ENCODE measurements around the gene PKP2. TPM values are rescaled to one million over a fixed set of nuclear protein-coding genes. Genes with fewer than 3 reads are reported as not detected.

Gene PKP2
- total RNA-seq, 2 donors from 2014 or later, result 28.0 to 35.2 TPM

DNA sequence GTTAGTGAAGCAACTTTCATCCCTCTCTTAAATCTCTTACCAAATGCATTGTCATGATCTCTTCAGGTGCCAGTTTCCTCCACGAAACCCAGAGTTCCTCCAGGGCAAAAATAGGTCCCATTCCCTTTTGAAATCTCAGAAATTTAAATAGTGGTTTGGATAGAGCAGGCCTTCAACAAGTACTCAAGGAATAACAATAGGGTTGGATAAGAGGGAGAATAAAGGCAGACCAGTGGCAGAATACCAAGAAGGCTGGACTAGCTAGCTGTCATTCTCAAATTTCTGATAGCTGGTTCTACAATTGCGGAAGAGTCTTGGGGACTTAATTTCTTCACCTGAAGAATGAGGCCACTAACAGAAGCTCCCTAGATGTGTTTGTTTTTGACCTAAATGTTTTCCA, 62.5 kb downstream of the PKP2 start:
- TF ChIP-seq CTCF (IDR thresholded peaks at IDR 0.05), result no peak
- no peak for TF ChIP-seq POLR2AphosphoS5 (IDR thresholded peaks at IDR 0.05)
- no peak for TF ChIP-seq POLR2A (IDR thresholded peaks at IDR 0.05)
- H3K4me3 ChIP-seq, result no peak overlapping the region
- intact Hi-C loops (cut with DNase I), result no loop called here
- no peaks in the 10 kb centered on the region for H3K36me3 ChIP-seq
- H3K4me1 ChIP-seq (replicated peaks), result no peaks in the 10 kb centered on the region
- WGBS, result 89% methylated on average over 2 of the region's 2 CpGs
- H3K27me3 ChIP-seq (replicated peaks; ENCODE audit: insufficient read depth), result no peaks in the 10 kb centered on the region
- no peak overlapping the region for H3K27ac ChIP-seq
- no peak for DNase-seq (ENCODE audit: low spot score)
- H3K9me3 ChIP-seq, result no peaks in the 10 kb centered on the region

GRCh38 chr12:32828552-32828951, 68.0 kb downstream of the PKP2 start:
- no peak for DNase-seq (ENCODE audit: low spot score)
- intact Hi-C loops (cut with DNase I), result no loop called here
- Histone ChIP-seq H3K27ac (no peak overlapping the region), H3K36me3 (no peaks in the 10 kb centered on the region), H3K9me3 (no peaks in the 10 kb centered on the region), H3K4me3 (no peak overlapping the region), H3K4me1 (replicated peaks) (no peaks in the 10 kb centered on the region), H3K27me3 (replicated peaks; ENCODE audit: insufficient read depth) (no peaks in the 10 kb centered on the region)
- 87% methylated on average over 2 of the region's 2 CpGs for WGBS
- TF ChIP-seq POLR2A (IDR thresholded peaks at IDR 0.05) (no peak), POLR2AphosphoS5 (IDR thresholded peaks at IDR 0.05) (no peak), CTCF (IDR thresholded peaks at IDR 0.05) (no peak)

DNA sequence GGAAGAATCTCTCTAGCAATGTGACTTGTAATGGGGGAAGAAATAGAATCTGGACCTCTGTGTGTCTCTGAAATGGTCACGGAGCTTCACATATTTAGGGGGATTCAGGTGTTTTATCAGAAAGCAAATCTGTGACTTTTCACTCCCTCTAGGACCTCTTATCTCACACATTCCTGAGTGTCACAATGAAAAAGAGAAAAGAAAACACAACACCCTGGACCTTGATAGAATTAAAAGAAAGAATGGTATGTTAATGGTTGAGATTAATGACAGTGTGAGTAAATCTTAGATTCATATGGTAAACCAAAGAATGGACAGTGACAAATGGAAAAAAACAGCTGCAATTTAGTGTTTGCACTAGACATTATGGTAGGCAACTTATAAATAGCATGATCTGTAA, 68.5 kb downstream of the PKP2 start:
- H3K4me1 ChIP-seq (replicated peaks), result no peaks in the 10 kb centered on the region

GRCh38 chr12:32826807-32827412, 69.7 kb downstream of the PKP2 start:
- Histone ChIP-seq H3K27me3 (replicated peaks; ENCODE audit: insufficient read depth) (no peaks in the 10 kb centered on the region), H3K27ac (no peak overlapping the region), H3K36me3 (no peaks in the 10 kb centered on the region), H3K9me3 (no peaks in the 10 kb centered on the region), H3K4me1 (replicated peaks) (no peaks in the 10 kb centered on the region), H3K4me3 (no peak overlapping the region)
- 72% methylated on average over 3 of the region's 3 CpGs for WGBS
- no peak for DNase-seq (ENCODE audit: low spot score)
- TF ChIP-seq CTCF (IDR thresholded peaks at IDR 0.05) (no peak), POLR2AphosphoS5 (IDR thresholded peaks at IDR 0.05) (no peak), POLR2A (IDR thresholded peaks at IDR 0.05) (no peak)
- intact Hi-C loops (cut with DNase I), result no loop called here

More for the DNA sequence above, 68.5 kb downstream of the PKP2 start:
- no peak overlapping the region for H3K4me3 ChIP-seq
- H3K9me3 ChIP-seq, result no peaks in the 10 kb centered on the region
- no peaks in the 10 kb centered on the region for H3K36me3 ChIP-seq
- DNase-seq (ENCODE audit: low spot score), result no peak
- intact Hi-C loops (cut with DNase I), result no loop called here
- no peak overlapping the region for H3K27ac ChIP-seq
- 83% methylated on average over 1 of the region's 1 CpG for WGBS
- no peaks in the 10 kb centered on the region for H3K27me3 ChIP-seq (replicated peaks; ENCODE audit: insufficient read depth)
- TF ChIP-seq POLR2AphosphoS5 (IDR thresholded peaks at IDR 0.05), result no peak
- no peak for TF ChIP-seq CTCF (IDR thresholded peaks at IDR 0.05)
- no peak for TF ChIP-seq POLR2A (IDR thresholded peaks at IDR 0.05)

DNA sequence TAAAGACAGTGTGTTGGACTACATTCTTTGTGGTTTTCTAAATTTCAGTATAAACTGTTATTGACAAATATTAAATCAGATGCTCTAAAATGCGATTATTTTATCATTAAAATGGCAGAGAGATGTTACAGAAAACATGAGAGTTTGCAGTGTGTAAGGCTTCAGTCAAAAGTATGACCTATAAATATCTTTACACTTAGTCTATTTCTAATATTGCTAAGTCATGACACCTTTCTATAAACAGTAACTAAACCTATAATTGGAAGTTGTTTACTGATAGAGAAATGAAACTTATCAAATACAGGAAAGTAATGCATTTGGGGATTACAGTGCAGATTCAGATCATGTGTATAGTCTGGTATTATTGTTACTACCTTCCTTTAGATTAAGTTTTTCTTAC, 72.0 kb downstream of the PKP2 start:
- no peaks in the 10 kb centered on the region for H3K27me3 ChIP-seq (replicated peaks; ENCODE audit: insufficient read depth)
- H3K4me1 ChIP-seq (replicated peaks), result no peaks in the 10 kb centered on the region
- H3K36me3 ChIP-seq, result no peaks in the 10 kb centered on the region
- no peak overlapping the region for H3K4me3 ChIP-seq
- 100% methylated on average over 1 of the region's 1 CpG for WGBS
- H3K27ac ChIP-seq, result no peak overlapping the region
- no peak for DNase-seq (ENCODE audit: low spot score)
- no peaks in the 10 kb centered on the region for H3K9me3 ChIP-seq
- intact Hi-C loops (cut with DNase I), result no loop called here
- TF ChIP-seq POLR2AphosphoS5 (IDR thresholded peaks at IDR 0.05), result no peak
- no peak for TF ChIP-seq CTCF (IDR thresholded peaks at IDR 0.05)
- no peak for TF ChIP-seq POLR2A (IDR thresholded peaks at IDR 0.05)

All from prostate gland (tissue), 2 donors.